Measurements from ENCODE around the gene MTIF2.
"Not testable (repeated sequence)": the region's sequence is repeated elsewhere in the genome, so short reads cannot be mapped to it uniquely, and the experiment has no call there.

MTIF2 gene

DNA sequence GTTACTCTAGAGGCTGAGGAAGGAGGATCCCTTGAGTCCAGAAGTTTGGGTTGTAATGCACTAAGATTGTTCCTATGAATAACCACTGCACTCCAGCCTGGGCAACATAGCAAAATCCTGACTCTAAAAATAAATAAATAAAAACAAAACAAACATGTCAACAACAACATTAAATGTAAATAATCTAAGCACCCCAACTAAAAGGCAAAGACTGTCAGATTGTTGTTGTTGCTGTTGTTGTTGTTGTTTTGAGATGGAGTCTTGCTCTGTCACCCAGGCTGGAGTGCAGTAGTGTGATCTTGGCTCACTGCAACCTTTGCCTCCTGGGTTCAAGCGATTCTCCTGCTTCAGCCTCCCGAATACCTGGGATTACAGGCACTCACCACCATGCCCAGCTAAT lies 77.1 kb downstream of the MTIF2 start:
- DNase-seq (ENCODE audit: low spot score): not testable (repeated sequence)

GRCh38 chr2:55186837-55187236 lies 82.2 kb downstream of the MTIF2 start:
- not testable (repeated sequence) for DNase-seq (ENCODE audit: low spot score)
